Measurements from ENCODE around the gene BUD13.
"Not testable (repeated sequence)": the region's sequence is repeated elsewhere in the genome, so short reads cannot be mapped to it uniquely, and the experiment has no call there.

Gene BUD13

DNA sequence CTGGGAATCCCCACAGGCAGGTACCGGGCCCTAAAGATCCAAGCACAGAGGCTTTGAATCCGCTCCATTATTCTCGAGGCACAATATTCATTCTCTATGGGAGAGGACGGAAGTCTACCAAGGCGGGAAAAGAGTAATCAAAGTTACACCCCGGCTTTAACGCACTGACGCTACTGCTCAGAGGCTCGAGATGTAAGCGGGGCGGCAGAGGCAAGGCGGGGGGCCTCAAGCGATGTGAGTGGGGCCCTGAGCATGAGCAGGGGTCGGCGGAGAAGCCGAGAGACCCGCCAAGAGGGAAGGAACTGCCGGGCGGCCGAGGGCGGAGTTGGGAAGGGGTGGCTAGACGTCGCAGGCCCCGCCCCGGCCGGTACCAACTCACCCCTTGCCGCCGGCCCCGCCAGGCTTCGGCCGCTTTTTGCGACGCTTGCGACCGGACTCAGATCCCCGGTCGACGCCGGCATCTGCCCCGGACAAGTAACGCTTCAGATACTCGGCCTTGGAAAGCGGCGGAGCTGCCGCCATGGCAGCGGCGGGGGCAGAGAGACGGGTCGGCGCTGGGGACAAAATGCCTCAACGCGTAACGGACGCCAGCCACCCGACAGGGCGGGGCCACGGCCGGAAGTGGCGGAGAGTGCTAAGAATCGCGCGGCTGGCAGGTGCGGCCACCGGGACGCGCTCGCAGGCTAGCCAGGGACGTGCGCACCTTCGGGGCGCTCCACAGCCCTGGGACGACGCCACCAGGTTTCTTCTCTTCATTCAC is at the start of gene BUD13:
Gene BUD13, minus strand, starts transcription at position 545 of the 760 bp plus-strand sequence. Its CDS starts 23 bp downstream, at position 522.
- DNase-seq: peak; percentile 72 to 73

DNA sequence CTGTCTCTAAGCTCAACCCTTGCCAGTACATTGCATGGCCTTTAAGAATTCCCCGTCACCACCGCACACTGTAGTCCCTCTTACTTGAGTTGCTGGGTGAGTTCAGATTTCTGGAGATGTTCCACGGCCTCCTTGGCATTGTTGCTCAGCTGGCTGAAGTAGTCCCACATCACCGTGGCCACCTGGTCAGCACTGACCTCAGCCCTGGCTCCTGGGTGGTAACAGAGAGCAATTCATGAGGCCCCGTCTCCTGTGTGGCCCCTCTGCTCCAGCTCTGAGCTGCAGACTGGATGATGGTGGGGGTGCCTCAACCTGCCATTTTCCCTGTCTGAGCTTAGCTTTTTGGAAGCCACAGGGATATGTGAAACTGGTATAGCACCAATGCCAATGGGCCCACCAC is 49.8 kb upstream of the BUD13 start:
- DNase-seq: no peak

DNA sequence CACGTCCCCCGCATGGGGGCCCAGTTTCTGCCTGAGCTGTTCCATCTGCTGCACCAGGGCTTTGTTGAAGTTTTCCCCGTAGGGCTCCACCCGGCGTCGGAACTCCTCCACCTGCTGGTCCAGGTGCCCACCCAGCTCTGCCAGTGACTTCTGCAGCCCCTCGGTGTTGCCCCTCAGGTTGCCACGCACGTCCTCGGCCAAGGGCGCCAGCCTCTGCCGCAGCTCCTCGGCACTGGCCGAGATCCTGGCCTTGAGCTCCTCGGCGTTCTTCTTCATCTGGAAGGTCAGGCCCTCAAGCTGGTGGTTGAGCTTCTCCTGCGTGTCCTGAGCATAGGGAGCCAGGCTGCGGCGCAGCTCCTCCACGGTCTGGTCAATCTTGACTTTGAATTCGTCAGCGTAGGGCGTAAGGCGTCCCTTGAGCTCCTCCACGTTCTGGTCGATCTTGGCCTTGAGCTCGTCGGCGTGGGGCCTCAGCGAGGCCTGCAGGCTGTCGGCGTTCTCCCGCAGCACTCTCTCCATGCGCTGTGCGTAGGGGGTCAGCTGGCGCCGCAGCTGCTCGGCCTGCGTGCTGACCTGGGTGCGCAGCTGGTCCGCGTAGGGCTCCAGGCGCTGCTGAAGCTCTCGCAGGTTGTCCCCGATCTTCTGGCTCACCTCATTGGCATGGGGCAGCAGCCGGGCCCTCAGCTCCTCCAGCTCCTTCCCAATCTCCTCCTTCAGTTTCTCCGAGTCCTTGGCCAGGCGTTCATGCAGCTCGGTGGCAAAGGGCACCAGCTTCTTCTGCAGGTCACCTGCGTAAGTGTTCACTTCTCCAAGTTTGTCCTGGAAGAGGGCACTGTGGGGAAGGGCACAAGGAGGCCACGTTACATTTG is 48.5 kb upstream of the BUD13 start:
- DNase-seq: no peak

GRCh38 chr11:116819049-116819448 is 46.3 kb upstream of the BUD13 start:
- DNase-seq: no peak

GRCh38 chr11:116814502-116814901 is 41.7 kb upstream of the BUD13 start:
- DNase-seq: no peak

DNA sequence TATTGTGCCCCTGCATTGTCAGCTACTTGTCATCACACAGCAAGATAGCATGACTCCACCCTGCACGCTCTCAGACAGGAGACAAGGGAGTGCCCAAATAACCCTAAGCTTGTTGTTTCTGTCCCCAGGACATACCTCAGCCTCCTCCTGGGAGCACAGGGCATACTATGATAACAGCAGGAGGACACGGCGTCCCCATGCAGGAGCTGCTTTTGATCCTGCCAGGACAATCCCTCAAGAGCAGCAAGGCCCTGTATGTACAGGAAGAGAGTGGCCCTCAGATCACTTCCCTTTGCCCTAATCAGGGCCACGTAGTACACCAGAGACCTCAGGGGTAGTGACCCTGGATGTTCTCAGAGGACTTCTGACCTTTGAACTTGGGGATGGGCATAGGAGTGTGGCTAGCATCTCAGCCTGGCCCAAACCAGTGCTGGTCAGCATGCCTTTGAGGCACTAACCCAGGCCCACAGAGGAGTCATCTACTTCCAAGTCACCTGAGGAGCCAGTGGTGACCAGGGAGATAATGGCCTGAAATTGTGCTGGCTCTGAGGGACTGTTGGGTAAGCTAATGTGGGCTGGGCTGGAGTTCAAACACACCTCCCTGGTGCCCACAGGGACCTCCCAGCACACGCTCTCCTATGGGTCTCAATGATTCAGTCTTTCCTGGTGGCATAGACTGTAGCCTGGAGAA is 41.1 kb upstream of the BUD13 start:
- no peak for DNase-seq

GRCh38 chr11:116813170-116813569 is 40.4 kb upstream of the BUD13 start:
- DNase-seq: no peak

GRCh38 chr11:116812109-116812508 is 39.3 kb upstream of the BUD13 start:
- DNase-seq: no peak

GRCh38 chr11:116811194-116811593 is 38.4 kb upstream of the BUD13 start:
- DNase-seq: no peak

GRCh38 chr11:116808262-116809175 is 35.7 kb upstream of the BUD13 start:
- no peak for DNase-seq

GRCh38 chr11:116807601-116808261 is 34.9 kb upstream of the BUD13 start:
- no peak for DNase-seq

DNA sequence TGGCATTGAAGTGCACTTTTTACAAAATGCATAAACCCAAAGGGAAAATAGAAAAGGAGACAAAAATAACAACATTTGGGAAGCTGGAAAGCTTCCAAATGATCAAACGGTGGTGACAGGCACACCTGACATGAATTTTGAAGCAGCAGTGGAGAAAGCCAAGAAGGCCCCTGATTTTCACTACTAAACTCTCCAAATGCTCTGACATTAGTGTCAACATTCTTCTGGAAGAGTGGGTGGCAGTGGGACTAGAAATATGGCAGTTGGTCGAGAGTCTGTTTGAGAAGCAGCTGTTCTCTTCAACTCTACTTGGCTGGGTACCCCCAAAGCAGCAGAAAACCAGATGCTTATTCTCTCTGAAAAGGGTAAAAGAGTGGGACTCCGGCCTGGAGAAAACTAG is 31.2 kb upstream of the BUD13 start:
- DNase-seq: no peak

- DNase-seq: not testable (repeated sequence)
These were observed 28.9 kb upstream of the BUD13 start for GRCh38 chr11:116801662-116802061.

DNA sequence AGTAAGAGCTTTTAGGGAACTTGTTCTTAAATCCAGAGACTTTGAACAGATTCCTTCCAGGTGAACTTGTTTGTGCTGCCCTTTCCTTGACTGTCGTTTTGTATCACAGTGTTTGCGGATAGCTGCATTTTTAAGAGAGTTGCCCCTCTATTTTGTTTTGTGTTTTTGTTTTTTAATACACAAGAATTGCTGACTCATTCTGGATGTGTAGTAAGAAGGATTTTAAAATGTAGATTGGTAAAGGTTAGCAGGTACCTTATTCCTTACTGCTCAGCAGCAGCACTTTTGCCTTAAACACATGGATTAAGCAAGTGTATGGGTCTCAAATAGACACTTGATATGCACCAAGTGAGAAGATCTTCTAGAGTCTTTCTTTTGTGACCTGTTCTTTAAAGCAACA is 27.8 kb upstream of the BUD13 start:
- DNase-seq: no peak

DNA sequence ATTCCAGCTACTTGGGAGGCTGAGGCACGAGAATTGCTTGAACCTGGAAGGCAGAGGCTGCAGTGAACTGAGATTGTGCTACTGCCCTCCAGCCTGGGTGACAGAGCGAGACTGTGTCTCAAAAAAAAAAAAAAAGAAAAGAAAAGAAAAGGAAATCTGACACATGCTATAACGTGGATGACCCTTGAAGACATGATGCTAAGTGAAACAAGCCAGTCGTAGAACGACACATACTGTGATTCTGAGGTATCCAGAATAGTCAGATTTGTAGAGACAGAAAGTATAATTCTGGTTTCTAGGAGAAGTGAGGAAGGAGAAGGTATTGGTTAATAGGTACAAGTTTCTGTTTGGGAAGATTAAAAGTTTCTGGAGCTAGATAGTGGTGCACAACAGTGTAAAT is 25.6 kb upstream of the BUD13 start:
- DNase-seq: no peak

- DNase-seq: no peak
These were observed 25.0 kb upstream of the BUD13 start for GRCh38 chr11:116797816-116798215.

GRCh38 chr11:116796548-116796947 is 23.8 kb upstream of the BUD13 start:
- DNase-seq: no peak

GRCh38 chr11:116794851-116795250 is 22.1 kb upstream of the BUD13 start:
- no peak for DNase-seq

- peak in 1 of 2 experiments; percentile 13 for DNase-seq
These were observed 20.9 kb upstream of the BUD13 start for GRCh38 chr11:116793772-116794097.

GRCh38 chr11:116792869-116793771 is 20.3 kb upstream of the BUD13 start:
- peak in 1 of 2 experiments; percentile 7 for DNase-seq

Measured in AML-193 (cell line).